GM12875 (cell line): Measurements from ENCODE around the gene NOX5.

ENCODE experiments used
- H3K4me3 ChIP-seq: one replicate; pipeline ENCODE4 v1.5.1; 2011; ENCODE audit warnings: low read depth, low read length, control low read depth
- CTCF ChIP-seq: IDR thresholded peaks from 2 replicates; pipeline ENCODE4 v1.5.1; 2011; ENCODE audit warnings: low read depth, mild to moderate bottlenecking, control low read depth, inconsistent platforms, low read length, moderate library complexity, borderline replicate concordance; ENCODE audit not compliant: insufficient read depth

The NOX5 gene

GRCh38 chr15:69080295-69081248 is 66.1 kb downstream of the NOX5 start:
- TF ChIP-seq CTCF, result no peak
- H3K4me3 ChIP-seq, result no peak overlapping the region

- no peak overlapping the region for H3K4me3 ChIP-seq
- no peak for TF ChIP-seq CTCF
Observed at GRCh38 chr15:69081310-69082004, 67.0 kb downstream of the NOX5 start.

DNA sequence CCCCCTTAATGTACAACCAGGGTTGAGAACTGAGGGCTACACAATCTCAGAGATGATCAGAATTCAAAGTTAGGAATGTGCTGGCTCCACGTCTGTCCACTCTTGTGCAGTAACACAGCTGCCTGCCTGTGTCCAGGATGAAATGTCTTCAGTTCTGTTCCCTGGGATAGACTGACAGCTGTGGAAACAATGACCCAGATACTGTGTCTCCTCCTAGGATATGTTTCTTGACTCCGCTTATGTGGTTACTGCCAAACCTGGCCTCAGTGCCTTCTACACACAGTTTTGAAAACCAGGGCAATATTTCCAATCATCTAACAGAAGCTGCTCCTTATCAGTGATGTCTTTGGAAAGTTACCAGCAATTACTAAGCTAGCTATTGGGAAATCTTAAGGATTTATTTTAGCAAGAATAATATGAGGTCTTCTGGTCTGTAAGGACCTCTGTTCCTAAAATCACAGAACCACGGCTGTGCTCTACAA is 67.6 kb downstream of the NOX5 start:
- no peak for TF ChIP-seq CTCF

DNA sequence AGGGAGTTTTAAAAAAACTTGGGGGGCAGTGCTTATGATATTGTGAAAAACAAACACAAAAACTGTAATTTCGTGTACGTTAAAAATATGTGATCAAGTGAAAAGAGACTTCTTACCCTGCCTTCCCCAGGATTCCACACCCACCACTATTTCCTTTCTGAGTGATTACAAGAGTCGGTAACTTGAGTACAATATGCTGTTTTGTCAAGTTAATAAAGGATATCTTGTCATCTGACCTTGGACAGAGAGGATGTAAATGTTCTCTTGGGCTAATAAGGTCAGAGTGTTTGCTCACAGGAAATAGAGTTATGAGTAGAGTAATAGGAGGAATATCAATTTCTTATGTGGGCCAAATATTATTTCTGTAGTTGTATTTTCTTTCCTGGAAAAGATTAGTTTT is 68.1 kb downstream of the NOX5 start:
- TF ChIP-seq CTCF, result no peak
- no peak overlapping the region for H3K4me3 ChIP-seq

More for the DNA sequence above, 67.6 kb downstream of the NOX5 start:
- H3K4me3 ChIP-seq, result no peak overlapping the region

DNA sequence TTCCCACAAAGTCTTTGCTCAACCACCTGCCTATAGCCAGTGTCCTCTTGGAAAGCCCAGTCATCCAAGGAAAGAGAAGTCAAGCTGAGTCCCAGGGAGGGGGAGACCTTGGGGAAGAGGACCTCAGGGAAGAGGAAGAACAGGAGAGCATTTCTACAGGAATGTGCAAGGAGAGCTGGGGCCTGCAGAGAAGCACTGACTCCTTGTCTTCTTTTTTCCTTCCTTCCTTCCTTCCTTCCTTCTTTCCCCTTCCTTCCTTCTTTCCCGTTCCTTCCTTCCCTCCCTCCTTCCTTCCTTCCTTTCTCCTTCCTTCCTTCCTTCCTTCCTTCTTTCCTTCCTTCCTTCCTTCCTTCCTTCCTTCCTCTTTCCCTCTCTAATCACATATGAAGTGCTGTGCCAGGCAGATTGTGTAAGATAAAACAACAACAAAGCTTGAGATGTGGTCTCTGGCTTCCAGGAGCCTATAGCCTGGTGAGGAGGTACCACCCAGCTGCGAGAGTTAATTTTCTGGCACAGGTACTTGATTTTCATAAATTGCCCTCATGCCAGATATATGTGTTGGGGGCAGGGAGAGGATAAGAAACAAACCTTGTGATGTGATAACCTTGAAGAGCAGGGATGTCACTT is 70.0 kb downstream of the NOX5 start:
- TF ChIP-seq CTCF, result no peak
- no peak overlapping the region for H3K4me3 ChIP-seq

DNA sequence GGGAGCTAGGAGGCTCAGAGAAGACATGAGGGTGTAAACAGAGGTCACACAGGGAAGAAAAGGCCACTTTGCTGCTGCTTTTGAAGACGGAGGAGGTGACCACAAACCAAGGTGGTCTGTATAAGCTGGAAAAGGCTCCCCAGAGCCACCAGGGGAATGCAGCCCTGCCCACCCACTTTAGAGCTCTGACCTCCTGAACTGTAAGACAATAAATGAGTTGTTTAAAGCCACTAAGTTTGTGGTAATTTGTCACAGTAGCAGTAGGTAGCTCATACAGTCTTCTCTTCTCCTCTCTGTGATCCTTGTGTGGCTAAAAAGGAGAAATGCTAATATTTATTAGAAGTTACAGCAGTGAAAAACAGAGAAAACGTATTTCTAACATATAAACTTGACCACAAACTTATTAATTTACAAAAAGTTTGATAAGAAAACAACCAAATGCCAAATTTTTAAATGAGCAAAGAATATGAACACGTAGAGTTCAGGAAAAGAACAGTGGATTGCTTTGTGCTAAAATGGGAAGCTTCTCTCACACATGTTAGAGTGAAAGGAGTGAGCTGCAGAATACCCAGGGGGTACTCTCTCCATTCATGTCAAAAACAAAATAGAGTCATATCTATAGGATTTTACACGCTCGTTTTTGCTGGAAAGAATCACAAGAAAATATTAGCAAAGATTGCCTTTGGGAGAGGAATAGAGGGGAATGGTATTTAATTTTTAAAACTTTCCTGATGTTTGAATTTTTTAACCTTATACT is 71.0 kb downstream of the NOX5 start:
- TF ChIP-seq CTCF, result no peak
- no peak overlapping the region for H3K4me3 ChIP-seq
